Endothelial cell (in vitro differentiated cells): ENCODE measurements around the gene NCK2. TPM values are rescaled to one million over a fixed set of nuclear protein-coding genes. Genes with fewer than 3 reads are reported as not detected.

ENCODE experiments used
- DNase-seq: peaks from one replicate; pipeline ENCODE4 v3.0.0; 2021; ENCODE audit warnings: low spot score
- H3K27ac Mint-ChIP-seq: one replicate; pipeline ENCODE4 v1.8.0; 2021; ENCODE audit warnings: mixed read lengths, inconsistent platforms; ENCODE audit not compliant: unreplicated experiment
- H3K27me3 Mint-ChIP-seq: one replicate; pipeline ENCODE4 v1.8.0; 2021; ENCODE audit warnings: mild to moderate bottlenecking, moderate library complexity, mixed read lengths, inconsistent platforms; ENCODE audit not compliant: unreplicated experiment
- H3K36me3 Mint-ChIP-seq: one replicate; pipeline ENCODE4 v1.8.0; 2021; ENCODE audit warnings: mild to moderate bottlenecking, low read depth, mixed read lengths, inconsistent platforms; ENCODE audit not compliant: unreplicated experiment
- H3K4me1 Mint-ChIP-seq: one replicate; pipeline ENCODE4 v1.8.0; 2021; ENCODE audit warnings: mild to moderate bottlenecking, mixed read lengths, inconsistent platforms; ENCODE audit not compliant: unreplicated experiment
- H3K4me3 Mint-ChIP-seq: one replicate; pipeline ENCODE4 v1.8.0; 2021; ENCODE audit warnings: mild to moderate bottlenecking, mixed read lengths, inconsistent platforms; ENCODE audit not compliant: unreplicated experiment
- H3K9me3 Mint-ChIP-seq: one replicate; pipeline ENCODE4 v1.8.0; 2021; ENCODE audit warnings: mixed read lengths, inconsistent platforms; ENCODE audit not compliant: unreplicated experiment
- total RNA-seq: library from RNA; stranded (reverse); fragmentation: NEBNext Ultra II Directional; extraction: Animal tissue kit (Norgen Biotek cat#: 25700); gene quantifications from one replicate; pipeline ENCODE4 v1.2.1, GENCODE V29; 2021; ENCODE audit not compliant: unreplicated experiment
- TF ChIP-seq, protein P1 (sequence below): fragments of 200-600 bp; sonication (generic); IDR thresholded peaks from one replicate; pipeline ENCODE4 v1.5.0; 2021; ENCODE audit warnings: antibody characterized with exemption; ENCODE audit not compliant: unreplicated experiment

The NCK2 gene
- total RNA-seq, 1 donor from 2014 or later: 93.7 TPM

DNA sequence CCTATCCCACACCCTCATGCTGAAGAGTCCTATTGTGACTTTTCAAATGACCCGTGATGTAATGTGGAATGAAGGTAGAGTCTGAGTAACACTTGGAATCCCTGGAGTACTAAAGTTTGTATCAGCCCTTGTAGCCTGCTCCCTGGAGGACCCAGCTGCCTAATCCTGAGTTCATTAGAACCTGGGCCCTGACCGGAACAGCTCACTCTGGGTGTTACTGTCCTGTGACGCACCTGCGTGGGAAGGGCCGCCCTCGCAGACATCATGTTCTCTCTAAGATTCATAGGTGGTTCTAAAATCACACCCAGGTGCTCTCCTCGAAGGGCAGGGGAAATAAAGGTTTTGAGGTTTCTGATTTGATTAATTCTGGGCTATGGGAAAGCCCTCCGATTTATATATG, 62.3 kb downstream of the NCK2 start:
- DNase-seq: no peak
- H3K9me3 Mint-ChIP-seq: no peaks in the 10 kb centered on the region
- TF ChIP-seq, protein P1, sequence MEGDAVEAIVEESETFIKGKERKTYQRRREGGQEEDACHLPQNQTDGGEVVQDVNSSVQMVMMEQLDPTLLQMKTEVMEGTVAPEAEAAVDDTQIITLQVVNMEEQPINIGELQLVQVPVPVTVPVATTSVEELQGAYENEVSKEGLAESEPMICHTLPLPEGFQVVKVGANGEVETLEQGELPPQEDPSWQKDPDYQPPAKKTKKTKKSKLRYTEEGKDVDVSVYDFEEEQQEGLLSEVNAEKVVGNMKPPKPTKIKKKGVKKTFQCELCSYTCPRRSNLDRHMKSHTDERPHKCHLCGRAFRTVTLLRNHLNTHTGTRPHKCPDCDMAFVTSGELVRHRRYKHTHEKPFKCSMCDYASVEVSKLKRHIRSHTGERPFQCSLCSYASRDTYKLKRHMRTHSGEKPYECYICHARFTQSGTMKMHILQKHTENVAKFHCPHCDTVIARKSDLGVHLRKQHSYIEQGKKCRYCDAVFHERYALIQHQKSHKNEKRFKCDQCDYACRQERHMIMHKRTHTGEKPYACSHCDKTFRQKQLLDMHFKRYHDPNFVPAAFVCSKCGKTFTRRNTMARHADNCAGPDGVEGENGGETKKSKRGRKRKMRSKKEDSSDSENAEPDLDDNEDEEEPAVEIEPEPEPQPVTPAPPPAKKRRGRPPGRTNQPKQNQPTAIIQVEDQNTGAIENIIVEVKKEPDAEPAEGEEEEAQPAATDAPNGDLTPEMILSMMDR: no peak
- H3K27me3 Mint-ChIP-seq: peaks cover 2% of the 10 kb centered on the region
- no peak overlapping the region for H3K4me3 Mint-ChIP-seq
- H3K27ac Mint-ChIP-seq: no peak overlapping the region
- H3K36me3 Mint-ChIP-seq: peaks cover 8% of the 10 kb centered on the region
- peaks cover 29% of the 10 kb centered on the region for H3K4me1 Mint-ChIP-seq

DNA sequence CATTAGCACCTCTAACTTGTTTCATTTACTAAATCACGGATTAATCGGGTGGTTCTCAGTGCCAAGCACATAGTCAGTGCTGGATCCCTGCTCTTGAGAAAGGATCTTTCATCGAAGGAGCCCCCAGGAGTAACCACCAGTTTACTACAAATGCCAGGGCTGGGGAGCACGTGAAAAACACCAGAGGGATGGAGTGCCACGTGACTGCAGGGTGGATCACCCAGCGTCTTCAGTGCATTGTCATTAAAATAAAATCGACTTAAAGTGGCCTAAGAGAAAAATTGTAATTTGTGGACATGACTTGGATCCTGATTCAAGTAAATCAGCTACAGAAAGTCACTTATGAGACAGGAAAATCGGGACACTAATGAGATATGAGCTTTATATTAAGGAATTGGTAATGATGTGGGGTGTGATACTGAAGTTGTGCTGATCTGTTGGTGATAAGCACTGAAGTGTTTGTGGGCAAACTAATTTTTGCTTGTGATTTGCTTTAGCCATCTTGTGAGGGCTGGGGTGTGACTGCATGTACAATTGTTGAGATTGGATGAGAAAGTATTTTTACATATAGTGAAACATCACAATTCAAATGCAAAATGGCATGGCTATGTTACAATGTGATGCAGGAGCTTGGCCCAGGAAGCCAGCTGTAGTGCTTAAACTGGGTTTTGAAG, 63.8 kb downstream of the NCK2 start:
- Mint-ChIP-seq H3K27ac (no peak overlapping the region), H3K9me3 (no peaks in the 10 kb centered on the region), H3K27me3 (peaks cover 2% of the 10 kb centered on the region), H3K36me3 (no peaks in the 10 kb centered on the region), H3K4me1 (peaks cover 22% of the 10 kb centered on the region), H3K4me3 (no peak overlapping the region)
- TF ChIP-seq, protein P1: no peak
- no peak for DNase-seq

DNA sequence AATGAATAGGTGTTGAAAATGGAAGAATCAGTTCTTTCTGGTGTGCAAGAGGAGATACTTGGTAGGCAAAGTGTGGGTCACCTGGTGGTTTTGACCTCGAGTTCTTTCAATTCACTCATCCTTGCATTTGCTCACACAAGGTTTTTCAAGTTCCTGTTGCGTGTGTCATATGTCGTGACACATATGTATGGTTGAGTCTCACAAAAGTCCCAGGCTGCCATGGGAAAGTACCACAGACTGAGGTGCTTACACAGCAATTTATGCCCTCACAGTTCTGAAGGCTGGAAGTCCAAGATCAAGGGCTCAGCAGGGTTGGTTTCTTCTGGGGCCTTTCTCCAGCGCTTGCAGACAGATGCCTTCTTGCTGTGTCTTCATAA, 64.4 kb downstream of the NCK2 start:
- peaks cover 22% of the 10 kb centered on the region for H3K4me1 Mint-ChIP-seq
- H3K4me3 Mint-ChIP-seq: no peak overlapping the region
- no peaks in the 10 kb centered on the region for H3K36me3 Mint-ChIP-seq
- TF ChIP-seq, protein P1: no peak
- peaks cover 2% of the 10 kb centered on the region for H3K27me3 Mint-ChIP-seq
- H3K9me3 Mint-ChIP-seq: no peaks in the 10 kb centered on the region
- no peak for DNase-seq
- no peak overlapping the region for H3K27ac Mint-ChIP-seq

DNA sequence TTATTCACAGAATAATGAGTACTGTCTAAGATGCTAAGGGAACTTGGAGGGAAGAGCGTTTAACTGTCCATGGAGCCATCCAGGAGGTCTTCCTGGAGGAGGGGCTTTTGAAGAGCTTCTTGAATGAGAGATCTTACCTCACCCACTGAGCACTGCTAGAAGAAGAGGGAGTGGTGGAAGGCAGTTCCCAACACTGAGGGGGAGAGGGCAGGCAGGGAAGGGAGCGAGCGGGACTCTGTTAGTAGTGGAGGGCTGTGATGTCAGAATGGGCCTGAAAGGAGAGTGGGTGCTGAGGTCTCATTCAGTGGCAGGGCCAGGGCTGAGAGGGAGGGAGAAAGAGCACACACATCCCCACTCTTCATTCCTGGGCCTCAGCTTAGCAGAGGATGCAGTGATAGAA, 65.0 kb downstream of the NCK2 start:
- H3K9me3 Mint-ChIP-seq: no peaks in the 10 kb centered on the region
- TF ChIP-seq, protein P1: no peak
- H3K4me3 Mint-ChIP-seq: no peak overlapping the region
- peak overlapping the region; percentile 2 for H3K27ac Mint-ChIP-seq
- peaks cover 2% of the 10 kb centered on the region for H3K27me3 Mint-ChIP-seq
- no peak for DNase-seq
- no peaks in the 10 kb centered on the region for H3K36me3 Mint-ChIP-seq
- peaks cover 20% of the 10 kb centered on the region for H3K4me1 Mint-ChIP-seq

GRCh38 chr2:105812180-105813044, 67.7 kb downstream of the NCK2 start:
- DNase-seq: no peak
- no peak overlapping the region for H3K27ac Mint-ChIP-seq
- TF ChIP-seq, protein P1: no peak

More at GRCh38 chr2:105812180-105813044, 67.7 kb downstream of the NCK2 start:
- Mint-ChIP-seq H3K36me3 (peaks cover 10% of the 10 kb centered on the region), H3K4me3 (no peak overlapping the region), H3K4me1 (peaks cover 16% of the 10 kb centered on the region), H3K9me3 (no peaks in the 10 kb centered on the region), H3K27me3 (peaks cover 2% of the 10 kb centered on the region)
